IPS DF 4.7 (cell line): Measurements from ENCODE around the gene TOMM40L.
"Not testable (repeated sequence)": the region's sequence is repeated elsewhere in the genome, so short reads cannot be mapped to it uniquely, and the experiment has no call there.

Source experiments
- DNase-seq: peaks from one replicate; pipeline ENCODE4 v3.0.0-alpha.2; 2013; ENCODE audit warnings: low spot score; ENCODE audit errors: extremely low read depth

Gene TOMM40L

GRCh38 chr1:161219078-161219892, 6.6 kb upstream of the TOMM40L start:
- no peak for DNase-seq

- no peak for DNase-seq
Observed at GRCh38 chr1:161220002-161220401, 5.9 kb upstream of the TOMM40L start.

- no peak for DNase-seq
Observed at GRCh38 chr1:161222175-161223019, 3.5 kb upstream of the TOMM40L start.

- no peak for DNase-seq
Observed at GRCh38 chr1:161223805-161224694, 1.8 kb upstream of the TOMM40L start.

GRCh38 chr1:161224695-161225087, 1.2 kb upstream of the TOMM40L start:
- not testable (repeated sequence) for DNase-seq

- DNase-seq: no peak
Observed at GRCh38 chr1:161225178-161225533, 704 bp upstream of the TOMM40L start.

GRCh38 chr1:161226320-161226711, 456 bp downstream of the TOMM40L start:
- DNase-seq: no peak

GRCh38 chr1:161226759-161227158, 899 bp downstream of the TOMM40L start:
- no peak for DNase-seq

- DNase-seq: no peak
Observed at GRCh38 chr1:161227196-161227871, 1.5 kb downstream of the TOMM40L start.

- DNase-seq: no peak
Observed at GRCh38 chr1:161228032-161228431, 2.2 kb downstream of the TOMM40L start.

- no peak for DNase-seq
Observed at GRCh38 chr1:161229896-161230295, 4.0 kb downstream of the TOMM40L start.

- DNase-seq: no peak
Observed at GRCh38 chr1:161230762-161231161, 4.9 kb downstream of the TOMM40L start.

GRCh38 chr1:161233102-161233501, 7.2 kb downstream of the TOMM40L start:
- no peak for DNase-seq

GRCh38 chr1:161235957-161236775, 10.3 kb downstream of the TOMM40L start:
- no peak for DNase-seq

GRCh38 chr1:161238039-161238473, 12.2 kb downstream of the TOMM40L start, which contains the start of gene NR1I3:
Gene NR1I3 (minus strand): TSS chr1:161238203. CDS start chr1:161236565, 1,638 bp downstream.
- no peak for DNase-seq

GRCh38 chr1:161241682-161242081, 15.8 kb downstream of the TOMM40L start:
- no peak for DNase-seq

GRCh38 chr1:161242313-161242712, 16.5 kb downstream of the TOMM40L start:
- no peak for DNase-seq

- DNase-seq: no peak
Observed at GRCh38 chr1:161244888-161245287, 19.0 kb downstream of the TOMM40L start.

GRCh38 chr1:161250100-161250499, 24.2 kb downstream of the TOMM40L start:
- DNase-seq: not testable (repeated sequence)

- no peak for DNase-seq
Observed at GRCh38 chr1:161250829-161251228, 25.0 kb downstream of the TOMM40L start.
